Hematopoietic multipotent progenitor cell treated with erythropoietin and hydrocortisone succinate and interleukin-3 and kit ligand, for 6 days (in vitro differentiated cells): ENCODE results near the gene CERS4.
"Not testable (repeated sequence)": the region's sequence is repeated elsewhere in the genome, so short reads cannot be mapped to it uniquely, and the experiment has no call there.

Source experiments
- DNase-seq: peaks from one replicate; pipeline ENCODE4 v3.0.0-alpha.2; 2015

CERS4 gene

GRCh38 chr19:8210421-8211101 is 1.4 kb downstream of the CERS4 start:
- DNase-seq = no peak

GRCh38 chr19:8212212-8212611 is 3.0 kb downstream of the CERS4 start:
- no peak for DNase-seq

GRCh38 chr19:8212916-8213315 is 3.7 kb downstream of the CERS4 start:
- DNase-seq = no peak

- DNase-seq = no peak
Observed at GRCh38 chr19:8213827-8214672, 4.9 kb downstream of the CERS4 start.

- DNase-seq = no peak
Observed at GRCh38 chr19:8214802-8215201, 5.6 kb downstream of the CERS4 start.

GRCh38 chr19:8215783-8216182 is 6.6 kb downstream of the CERS4 start:
- no peak for DNase-seq

- DNase-seq = no peak
Observed at GRCh38 chr19:8216357-8216756, 7.2 kb downstream of the CERS4 start.

GRCh38 chr19:8218127-8218526 is 9.0 kb downstream of the CERS4 start:
- not testable (repeated sequence) for DNase-seq

- no peak for DNase-seq
Observed at GRCh38 chr19:8220481-8220880, 11.3 kb downstream of the CERS4 start.

- DNase-seq = no peak
Observed at GRCh38 chr19:8221161-8221560, 12.0 kb downstream of the CERS4 start.

- DNase-seq = not testable (repeated sequence)
Observed at GRCh38 chr19:8223442-8223841, 14.3 kb downstream of the CERS4 start.

- DNase-seq = no peak
Observed at GRCh38 chr19:8224394-8225145, 15.4 kb downstream of the CERS4 start.

- DNase-seq = no peak
Observed at GRCh38 chr19:8231073-8231604, 22.0 kb downstream of the CERS4 start.

- DNase-seq = no peak
Observed at GRCh38 chr19:8233370-8233769, 24.2 kb downstream of the CERS4 start.

GRCh38 chr19:8237026-8237425 is 27.9 kb downstream of the CERS4 start:
- no peak for DNase-seq

- no peak for DNase-seq
Observed at GRCh38 chr19:8238251-8238650, 29.1 kb downstream of the CERS4 start.

- no peak for DNase-seq
Observed at GRCh38 chr19:8239528-8240273, 30.5 kb downstream of the CERS4 start.

GRCh38 chr19:8240274-8241229 is 31.4 kb downstream of the CERS4 start:
- peak; percentile 97 for DNase-seq

GRCh38 chr19:8241646-8242045 is 32.5 kb downstream of the CERS4 start:
- no peak for DNase-seq

GRCh38 chr19:8242211-8242821 is 33.1 kb downstream of the CERS4 start:
- peak; percentile 57 for DNase-seq

GRCh38 chr19:8243146-8243545 is 34.0 kb downstream of the CERS4 start:
- no peak for DNase-seq
